Stimulated activated CD8-positive, alpha-beta memory T cell treated with anti-CD3 and anti-CD28 coated beads, Interleukin-15, amount 100 ng/mL, for 48 hours (primary cell): ENCODE data around the gene KLK1.
A peak's percentile ranks its signal among the peaks of the same experiment; 100 is the strongest.
"Not testable (repeated sequence)": the region's sequence is repeated elsewhere in the genome, so short reads cannot be mapped to it uniquely, and the experiment has no call there.

Experiments used
- DNase-seq, 2 donors: peaks; one replicate each; pipeline ENCODE4 v3.0.0-alpha.2; 2020; ENCODE audit warnings: low read depth in 2 of 2

The KLK1 gene

DNA sequence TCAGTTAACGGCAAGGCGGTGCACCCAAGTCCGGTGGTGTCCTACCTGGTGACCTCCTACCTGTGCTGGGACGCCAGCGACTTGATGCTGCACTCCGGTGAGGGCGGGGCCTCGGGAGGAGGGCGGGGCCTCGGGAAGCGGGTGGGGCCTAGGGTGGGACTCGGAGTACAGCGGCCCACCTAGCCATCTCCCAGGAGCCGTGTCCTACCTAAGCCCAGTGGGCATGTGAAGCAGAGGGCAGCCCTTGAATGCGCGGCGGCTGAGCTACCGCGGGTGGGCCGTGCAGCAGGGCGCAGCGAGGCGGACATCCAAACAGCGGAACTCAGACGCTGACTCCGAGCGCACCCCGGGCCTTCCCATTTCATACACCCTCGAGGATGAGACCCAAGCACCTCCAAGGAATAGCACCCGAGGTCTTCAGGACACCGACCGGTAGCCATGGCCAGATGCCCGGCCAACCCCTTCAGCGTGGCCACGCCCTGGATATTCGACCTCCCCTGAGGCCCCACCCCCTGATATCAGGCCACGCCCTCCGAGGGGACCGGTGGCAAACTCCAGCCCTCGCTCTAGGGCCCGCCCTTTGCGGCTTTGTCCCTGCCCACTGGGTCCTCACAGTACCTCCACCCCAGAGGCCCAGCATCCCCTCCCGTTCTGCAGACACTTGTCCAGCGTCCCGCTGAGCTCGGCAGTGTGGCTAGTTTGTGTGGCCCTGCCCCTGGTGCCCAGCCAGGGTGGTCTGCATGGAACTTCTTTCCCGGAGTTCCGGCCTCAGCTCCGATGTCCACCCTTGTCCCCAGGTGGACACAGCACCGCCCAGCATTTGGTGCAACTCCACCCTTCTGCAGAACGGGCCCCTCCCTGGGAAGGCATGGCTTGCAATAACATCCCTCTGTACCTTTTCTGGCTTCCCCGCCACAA, 5.4 kb downstream of the KLK1 start:
- peak in 1 of 2 donors; percentile 43 for DNase-seq

DNA sequence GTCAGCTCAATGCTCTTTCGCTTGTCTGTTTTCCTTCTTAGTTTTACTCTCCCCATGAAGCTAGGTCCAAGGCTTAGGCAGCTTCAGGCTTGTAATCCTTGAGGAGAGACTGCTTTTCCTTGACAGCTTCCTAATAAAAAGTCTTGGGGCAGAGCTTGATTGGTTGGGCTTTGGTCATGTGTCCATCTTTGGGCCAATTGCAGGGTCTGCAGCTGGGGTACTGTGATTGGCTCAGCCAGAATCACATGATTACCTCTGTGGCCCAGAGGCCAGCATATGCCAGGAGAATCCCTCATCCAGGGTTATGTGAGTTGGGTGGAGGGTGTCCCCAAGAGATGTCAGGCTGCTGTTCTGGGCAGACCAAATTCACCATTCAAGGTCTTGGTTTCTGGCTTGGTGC, 8.1 kb downstream of the KLK1 start:
- DNase-seq, result no peak

DNA sequence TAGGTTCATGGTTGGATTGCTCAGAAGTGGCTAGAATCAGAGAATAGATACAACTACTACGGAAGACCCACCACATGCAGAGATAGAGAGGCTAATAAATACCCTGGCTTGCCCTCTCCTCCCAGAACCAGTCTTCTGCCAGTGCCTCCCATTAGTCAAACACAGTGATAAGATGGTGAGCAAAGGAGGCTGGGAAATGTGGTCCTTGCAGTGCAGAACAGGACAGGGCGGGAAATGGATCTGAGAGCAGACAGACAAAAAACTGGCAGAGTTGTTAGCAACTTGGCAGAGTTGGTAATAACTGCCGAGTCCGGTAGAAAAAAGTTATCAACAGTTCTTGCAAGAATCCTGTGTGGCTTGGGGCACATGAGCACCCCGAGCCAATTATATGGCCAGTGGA, 8.7 kb downstream of the KLK1 start:
- DNase-seq, result no peak

DNA sequence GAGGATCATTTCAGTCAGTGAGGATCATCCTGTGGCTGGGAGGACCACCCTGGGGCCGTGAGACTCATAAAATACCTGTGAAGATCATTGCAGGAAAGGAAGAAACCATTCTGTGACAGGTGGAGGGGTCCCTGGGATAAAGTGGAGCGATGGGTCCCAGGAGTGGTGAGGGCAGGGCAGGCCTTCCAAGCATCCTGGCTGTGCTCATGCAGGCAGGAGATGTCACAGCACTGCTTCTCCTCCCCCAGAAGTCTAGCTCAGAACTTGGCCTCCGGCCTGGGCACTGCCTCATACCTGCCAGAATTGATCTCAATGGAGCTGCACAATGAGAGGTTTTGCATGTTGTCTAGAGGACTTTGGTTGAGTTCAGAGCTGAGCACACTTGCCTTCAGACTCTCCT, 11.1 kb downstream of the KLK1 start:
- no peak for DNase-seq

DNA sequence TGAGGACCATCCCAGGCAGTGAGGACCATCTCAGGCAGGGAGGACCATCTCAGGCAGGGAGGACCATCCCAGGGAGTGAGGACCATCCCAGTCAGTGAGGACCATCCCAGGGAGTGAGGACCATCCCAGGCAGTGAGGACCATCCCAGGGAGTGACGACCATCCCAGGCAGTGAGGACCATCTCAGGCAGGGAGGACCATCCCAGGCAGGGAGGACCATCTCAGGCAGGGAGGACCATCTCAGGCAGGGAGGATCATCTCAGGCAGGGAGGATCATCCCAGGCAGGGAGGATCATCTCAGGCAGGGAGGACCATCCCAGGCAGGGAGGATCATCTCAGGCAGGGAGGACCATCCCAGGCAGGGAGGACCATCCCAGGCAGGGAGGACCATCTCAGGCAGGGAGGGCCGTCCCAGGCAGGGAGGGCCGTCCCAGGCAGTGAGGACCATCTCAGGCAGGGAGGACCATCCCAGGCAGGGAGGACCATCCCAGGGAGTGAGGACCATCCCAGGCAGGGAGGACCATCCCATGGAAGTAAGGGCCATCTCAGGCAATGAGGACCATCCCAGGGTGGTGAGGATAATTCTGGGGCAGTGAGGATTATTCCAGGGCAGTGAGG, 11.9 kb downstream of the KLK1 start:
- not testable (repeated sequence) for DNase-seq

DNA sequence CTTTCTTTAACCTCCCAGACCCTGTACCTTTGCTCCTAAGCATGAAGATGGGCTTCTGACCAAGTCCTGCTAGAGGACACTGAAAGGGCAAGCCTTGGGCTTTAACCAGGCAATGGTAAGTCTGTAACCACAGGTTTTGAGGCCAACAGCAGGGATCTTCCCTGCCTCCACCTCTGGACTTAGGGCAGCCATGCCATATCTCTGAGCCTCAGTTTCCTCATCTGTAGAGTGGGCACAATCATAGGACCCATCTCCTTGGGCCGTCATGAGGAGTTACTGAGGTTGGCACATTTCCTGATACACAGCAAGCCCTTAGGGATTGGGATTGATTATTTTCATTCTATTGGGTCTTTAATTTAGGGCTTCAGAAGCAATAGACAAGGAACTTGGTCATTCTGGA, 14.7 kb downstream of the KLK1 start:
- DNase-seq, result no peak

DNA sequence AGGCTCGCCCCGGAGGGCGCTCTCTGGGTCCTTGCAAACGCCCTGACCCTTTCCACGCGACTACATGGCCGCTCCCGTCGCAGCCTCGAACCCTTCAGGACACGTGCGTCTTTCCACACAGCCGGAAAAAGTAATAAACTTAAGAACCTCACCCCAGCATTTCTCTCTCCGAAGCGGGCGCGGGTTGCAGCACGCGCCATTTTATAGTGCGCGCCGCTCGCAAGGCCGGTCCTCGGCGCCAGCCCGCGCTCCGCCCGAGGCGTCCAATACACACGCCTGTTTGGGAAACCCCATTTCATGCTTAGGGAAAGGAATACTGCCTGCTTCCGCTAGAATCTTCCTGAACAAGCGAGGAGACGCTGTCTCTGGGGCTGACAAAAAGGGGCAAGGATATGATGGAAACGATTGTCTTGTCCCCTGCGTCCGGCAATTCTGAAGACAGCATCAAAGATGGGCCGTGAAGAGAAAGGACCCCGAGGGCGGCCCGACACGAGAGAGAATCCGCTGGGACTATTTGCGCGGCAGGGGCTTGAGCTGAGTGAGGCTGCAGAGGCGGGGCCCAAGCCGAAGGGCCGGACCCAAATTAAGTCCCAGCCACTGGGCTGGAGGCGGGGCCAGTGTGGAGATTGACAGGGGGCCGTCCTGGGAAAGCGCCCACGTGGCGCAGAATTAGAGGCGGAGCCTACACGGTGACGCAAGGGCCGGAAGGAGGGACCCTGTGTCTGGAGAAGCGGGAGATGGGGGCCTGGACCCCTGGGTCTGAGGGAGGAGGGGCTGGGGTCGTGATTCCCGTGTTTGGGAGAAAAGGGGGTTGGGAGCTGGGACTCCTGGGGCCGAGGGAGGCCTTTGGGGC, 18.9 kb downstream of the KLK1 start:
- peak; percentile 96 to 98 for DNase-seq

DNA sequence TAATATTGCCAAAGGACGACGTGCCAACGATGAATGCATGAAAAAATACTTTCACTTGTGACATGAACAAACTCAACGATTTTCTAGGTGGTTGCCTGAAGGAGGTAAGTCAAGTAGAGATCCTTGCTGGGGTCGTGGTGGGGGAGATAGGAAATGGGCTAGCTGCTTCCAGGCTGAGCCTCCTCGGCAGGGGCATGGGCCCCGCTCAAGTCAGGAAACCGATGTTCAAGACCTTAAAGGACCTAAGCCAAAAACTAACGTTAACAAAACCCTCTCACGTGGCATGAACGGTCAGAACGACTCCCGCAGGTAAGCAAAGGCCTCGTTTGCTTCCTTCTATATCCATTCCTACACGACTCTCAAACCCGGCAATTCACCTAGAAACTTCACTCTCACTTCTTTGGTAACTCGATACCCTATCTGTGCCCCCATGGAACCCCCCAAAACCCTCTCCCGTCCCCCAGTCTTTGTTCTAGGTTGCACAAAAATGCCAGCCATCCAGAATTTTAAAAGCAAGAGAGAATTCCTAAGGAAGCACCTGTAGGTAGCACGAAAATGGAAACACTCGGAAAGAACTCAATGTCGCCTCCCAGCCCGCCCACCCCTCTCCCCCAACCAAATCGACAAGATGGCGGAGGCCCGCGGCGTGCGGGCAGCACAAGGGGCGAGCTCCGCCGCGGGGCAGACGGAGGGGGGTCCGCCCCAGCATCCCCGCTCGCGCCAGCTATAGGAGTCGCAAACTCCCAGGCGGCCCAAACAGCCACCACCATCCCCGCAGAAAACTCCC, 19.8 kb downstream of the KLK1 start:
- DNase-seq, result peak in 1 of 2 donors; percentile 30

DNA sequence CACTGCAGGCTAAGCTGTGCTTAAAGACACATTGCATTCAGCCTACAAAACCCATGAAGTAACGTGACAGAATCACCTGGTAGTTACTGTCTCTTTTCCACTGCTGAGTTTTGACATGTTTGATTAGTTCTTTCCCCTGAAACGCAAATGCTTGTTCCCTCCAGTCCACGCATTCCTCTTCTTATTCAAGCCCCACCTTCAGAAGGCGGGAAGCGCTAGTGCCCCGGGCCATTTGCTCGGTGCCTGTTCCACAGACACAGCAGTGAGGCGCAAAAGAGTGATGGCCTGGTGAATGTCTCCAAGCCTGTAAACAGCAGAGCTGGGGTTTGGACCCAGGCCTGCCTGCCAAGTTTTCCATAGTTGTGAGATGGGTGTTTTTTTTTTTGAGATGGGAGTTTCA, 22.5 kb downstream of the KLK1 start:
- no peak for DNase-seq

DNA sequence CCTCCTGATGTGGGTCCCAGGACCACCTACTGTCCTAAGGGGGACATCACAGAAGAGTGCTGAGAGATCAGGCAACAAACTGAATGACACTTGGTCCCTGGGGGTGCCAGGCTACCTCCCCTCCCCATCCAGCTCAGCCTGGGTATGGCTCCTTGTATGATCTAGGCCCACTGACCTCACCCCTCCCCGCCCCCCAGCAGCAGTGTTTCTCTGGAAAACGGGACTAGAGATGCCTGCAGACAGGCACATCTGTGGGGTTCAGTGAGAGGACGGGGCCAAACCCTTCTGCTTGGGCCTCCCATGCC, 24.1 kb downstream of the KLK1 start:
- no peak for DNase-seq

DNA sequence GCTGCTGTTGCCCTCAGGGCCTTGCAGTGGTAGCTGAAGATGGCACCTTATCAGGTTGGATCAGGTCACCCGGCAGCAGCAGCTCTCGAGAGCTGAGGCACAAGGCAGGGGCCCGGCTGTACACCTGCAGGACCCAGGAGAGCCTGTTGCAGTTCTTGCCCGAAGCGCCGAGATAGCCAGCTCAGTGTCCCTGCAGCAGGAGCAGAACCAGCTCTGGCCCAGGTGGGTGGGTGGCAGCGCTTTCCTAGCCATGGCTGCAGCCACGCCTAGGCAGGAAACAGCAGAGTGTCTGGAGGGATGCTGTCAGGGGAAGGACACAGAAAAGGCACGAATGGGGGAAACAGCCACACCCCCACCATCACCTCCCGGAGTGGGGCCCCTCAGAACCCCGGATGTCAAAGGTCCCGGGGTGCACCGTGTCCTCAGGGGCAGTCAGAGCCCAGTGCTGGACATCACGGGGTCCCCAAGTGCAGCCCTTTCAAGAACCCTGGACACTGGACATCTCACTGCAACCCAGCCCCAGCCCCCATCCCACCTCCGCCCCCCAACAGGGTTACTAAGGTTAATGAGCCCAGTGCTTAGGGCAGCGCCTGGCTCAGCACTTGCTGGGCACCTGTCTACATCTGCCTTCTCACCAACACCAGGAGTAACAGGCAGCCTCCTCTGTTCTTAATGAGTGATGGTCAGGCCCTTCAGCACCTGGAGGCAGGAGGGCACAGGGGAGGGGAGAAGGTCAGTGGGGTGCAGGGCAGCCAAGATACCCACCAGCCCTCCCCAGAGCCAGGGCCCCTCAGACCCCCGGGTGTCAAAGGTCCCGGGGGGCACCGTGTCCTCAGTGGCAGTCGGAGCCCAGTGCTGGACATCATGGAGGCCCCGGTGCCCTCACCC, 24.7 kb downstream of the KLK1 start:
- no peak for DNase-seq

DNA sequence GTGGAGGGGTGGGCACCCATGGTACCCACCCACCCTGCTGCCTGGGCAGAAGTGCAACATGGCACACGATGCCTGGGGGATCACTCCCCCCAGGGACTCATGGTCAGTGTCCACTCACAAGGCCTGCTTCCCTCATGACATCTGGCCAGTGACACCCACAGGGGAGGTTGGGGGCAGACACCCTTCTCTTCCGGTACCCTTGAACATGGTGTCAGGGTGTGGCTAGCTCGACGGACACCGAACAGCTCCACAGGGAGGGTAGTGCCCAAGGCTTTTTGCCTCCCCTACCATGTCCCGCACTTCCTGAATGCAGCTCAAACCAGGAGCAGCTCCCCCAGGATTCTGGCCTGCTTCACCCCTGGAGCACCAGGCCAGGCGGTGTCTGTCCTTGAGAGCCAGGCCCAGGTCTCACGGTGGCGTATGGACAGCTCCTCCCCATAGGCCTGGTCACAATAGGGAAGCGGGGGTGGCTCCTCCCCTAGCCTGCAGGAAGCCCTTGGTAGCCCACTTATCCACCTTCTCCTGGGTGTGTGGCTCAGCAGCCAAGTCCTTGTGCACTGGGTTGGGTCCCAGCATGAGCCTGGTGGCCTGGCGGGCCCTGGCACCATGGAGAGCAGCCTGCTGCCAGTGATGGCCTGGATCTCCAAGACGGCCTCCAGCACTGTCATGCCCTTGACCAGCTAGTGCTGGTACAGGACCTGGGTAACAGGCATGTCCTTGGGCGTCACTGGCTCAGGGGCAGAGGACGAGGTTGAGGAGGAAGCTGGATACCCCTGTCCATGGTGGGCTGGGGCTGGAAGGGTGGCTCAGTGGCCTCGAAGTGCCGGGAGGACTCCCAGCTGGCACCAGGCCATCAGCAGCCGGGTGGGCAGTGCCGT, 25.6 kb downstream of the KLK1 start:
- no peak for DNase-seq

DNA sequence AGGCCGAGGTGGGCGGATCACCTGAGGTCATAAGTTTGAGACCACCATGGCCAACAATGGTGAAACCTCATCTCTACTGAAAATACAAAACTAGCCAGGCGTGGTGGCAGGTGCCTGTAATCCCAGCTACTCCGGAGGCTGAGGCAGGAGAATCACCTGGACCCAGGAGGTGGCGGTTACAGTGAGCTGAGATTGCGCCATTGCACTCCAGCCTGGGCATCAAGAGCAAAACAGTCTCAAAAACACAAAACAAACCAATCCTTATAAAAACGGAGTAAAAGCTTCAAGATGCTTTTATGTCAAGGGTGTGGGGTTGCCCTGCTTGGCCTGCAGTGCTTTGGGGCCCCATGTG, 26.2 kb downstream of the KLK1 start:
- no peak for DNase-seq

DNA sequence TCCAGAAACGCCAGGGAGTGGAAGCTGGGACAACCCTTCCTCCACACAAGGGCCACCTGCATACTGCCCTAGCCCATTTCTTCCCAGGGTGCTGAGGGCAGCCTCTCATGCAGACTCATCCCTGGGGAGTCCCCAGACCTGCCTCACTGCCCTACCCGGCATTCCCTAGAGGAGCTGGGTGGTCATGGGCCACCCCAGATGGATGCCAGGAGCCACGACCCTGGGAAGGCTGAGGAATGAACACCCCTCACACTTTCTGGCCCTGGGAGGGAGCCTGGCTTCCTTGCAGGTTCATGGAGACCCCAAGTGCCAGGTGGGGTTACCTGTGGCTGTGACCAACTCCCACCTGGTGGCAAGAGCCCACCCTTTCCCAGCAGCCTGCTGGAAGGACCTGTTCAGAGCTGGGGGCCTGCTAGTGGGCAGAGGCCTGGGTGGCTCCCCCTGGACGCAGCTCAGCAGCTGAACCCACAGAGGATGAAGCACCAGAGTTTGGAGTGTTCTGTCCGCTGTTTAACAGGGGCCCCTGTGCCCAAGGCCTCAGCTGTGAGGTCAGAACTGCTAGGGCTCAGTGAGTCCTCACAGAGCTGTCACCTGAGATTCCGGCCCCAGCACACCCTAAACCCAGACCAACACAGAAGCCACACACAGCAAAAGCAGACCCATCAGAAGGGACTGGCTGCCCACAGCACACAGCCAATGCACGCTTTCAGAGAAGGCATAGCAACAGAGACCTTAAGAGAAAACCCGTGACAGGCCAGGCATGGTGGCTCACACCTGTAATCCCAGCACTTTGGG, 26.8 kb downstream of the KLK1 start:
- no peak for DNase-seq

DNA sequence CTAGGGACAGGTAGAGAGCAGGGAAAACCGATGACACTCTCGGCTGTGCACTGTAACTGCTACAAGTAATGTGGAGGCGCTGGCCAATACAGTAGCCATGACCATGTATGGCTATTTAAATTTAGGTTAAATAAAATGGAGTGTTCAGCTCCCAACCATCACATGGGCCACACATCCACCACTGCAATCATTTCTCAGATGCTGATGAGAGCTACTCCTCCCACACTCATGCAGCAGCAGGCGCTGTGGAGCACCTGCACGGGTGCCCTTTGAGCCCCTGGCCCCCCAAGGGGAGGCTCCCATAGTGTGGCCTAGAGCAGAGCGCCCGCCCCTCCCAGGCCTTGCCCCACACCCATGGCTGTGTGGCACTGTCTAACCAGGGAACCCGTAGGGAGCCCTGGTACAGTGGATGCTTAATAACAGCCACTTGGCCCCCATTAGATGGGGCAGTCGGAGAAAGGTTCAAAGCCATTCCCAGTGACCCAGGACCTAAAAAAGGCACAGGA, 27.4 kb downstream of the KLK1 start:
- DNase-seq, result no peak

DNA sequence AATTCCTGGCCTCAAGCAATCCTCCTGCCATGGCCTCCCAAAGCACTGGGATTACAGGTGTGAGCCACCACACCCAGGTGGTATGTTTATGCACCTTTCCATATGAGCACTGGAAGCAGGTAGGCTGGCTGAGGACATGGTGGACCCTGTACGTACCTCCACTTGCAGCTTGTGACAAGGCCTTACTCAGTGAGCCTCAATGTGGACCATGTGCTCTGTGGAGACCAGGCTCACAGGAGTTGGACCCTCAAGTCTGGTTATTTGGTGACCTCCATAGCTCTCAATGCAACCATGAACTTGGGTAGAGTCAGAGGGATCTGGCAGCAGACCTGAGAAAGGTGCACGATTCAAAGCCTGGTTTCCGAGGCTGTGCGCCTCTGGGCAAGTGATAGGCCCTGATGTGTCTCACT, 27.9 kb downstream of the KLK1 start:
- DNase-seq, result no peak

DNA sequence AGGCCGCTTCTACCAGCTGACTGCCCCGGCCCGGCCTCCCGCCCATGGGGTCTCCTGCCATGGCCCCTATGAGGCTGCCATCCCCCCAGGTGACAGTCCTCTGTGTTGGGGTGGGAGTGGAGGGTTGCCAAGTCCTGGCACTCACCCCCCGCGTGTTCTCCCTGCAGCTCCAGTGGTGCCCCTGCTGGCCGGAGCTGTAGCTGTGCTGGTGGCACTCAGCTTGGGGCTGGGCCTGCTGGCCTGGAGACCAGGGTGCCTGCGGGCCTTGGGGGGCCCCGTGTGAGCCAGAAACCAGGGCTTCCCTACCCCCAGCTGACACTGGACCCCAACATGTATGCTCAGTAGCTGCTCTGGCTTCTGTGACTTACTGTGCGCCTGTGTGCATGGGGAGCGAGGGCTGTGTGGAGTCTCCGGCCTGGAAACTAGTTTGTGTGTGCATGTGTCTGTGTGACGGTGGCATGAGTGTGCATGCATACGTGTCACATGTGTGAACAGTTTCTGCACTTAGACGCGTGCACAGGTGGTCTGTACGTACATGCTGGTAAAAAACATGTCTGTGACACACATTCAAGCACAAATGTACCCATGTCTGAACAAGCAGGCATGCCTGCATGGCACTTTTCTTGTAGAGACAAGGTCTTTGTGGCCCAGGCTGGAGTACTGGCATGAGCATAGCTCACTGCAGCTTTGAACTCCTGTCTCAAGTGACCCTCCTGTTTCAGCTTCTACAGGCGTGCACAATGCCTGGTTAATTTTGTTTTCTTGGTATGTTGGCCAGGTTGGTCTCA, 28.5 kb downstream of the KLK1 start:
- DNase-seq, result peak; percentile 36 to 49
